GM23248 (cell line): ENCODE results near the gene HAPSTR1. TPM values are rescaled to one million over a fixed set of nuclear protein-coding genes. Genes with fewer than 3 reads are reported as not detected.

Source experiments
- DNase-seq: peaks from one replicate; pipeline ENCODE4 v3.0.0-alpha.2; 2015
- H2AFZ ChIP-seq: fragments of 200-600 bp; sonication (generic); 2 replicates; pipeline ENCODE4 v1.6.1; 2016; ENCODE audit warnings: antibody characterized with exemption
- H3F3A ChIP-seq: fragments of 200-600 bp; sonication (generic); 2 replicates; pipeline ENCODE4 v1.6.1; 2016; ENCODE audit warnings: mild to moderate bottlenecking, antibody characterized with exemption, mixed run types; ENCODE audit not compliant: insufficient read depth
- H3K27ac ChIP-seq: fragments of 200-600 bp; sonication (generic); 2 replicates; pipeline ENCODE4 v1.5.1; 2016; ENCODE audit warnings: mild to moderate bottlenecking
- H3K27me3 ChIP-seq: fragments of 200-600 bp; sonication (generic); replicated peaks from 2 replicates; pipeline ENCODE4 v1.6.1; 2016; ENCODE audit warnings: mild to moderate bottlenecking; ENCODE audit not compliant: insufficient read depth
- H3K36me3 ChIP-seq: fragments of 200-600 bp; sonication (generic); 2 replicates; pipeline ENCODE4 v1.6.1; 2016; ENCODE audit warnings: low read depth, mild to moderate bottlenecking
- H3K4me1 ChIP-seq: fragments of 200-600 bp; sonication (generic); 2 replicates; pipeline ENCODE4 v1.6.1; 2016; ENCODE audit warnings: mild to moderate bottlenecking; ENCODE audit not compliant: insufficient read depth
- H3K4me2 ChIP-seq: fragments of 200-600 bp; sonication (generic); one replicate; pipeline ENCODE4 v1.6.1; 2016; ENCODE audit warnings: mild to moderate bottlenecking; ENCODE audit not compliant: unreplicated experiment
- H3K4me3 ChIP-seq: fragments of 200-600 bp; sonication (generic); 2 replicates; pipeline ENCODE4 v1.5.1; 2016; ENCODE audit warnings: mild to moderate bottlenecking
- H3K79me2 ChIP-seq: fragments of 200-600 bp; sonication (generic); 2 replicates; pipeline ENCODE4 v1.6.1; 2016; ENCODE audit warnings: mild to moderate bottlenecking; ENCODE audit not compliant: insufficient read depth
- H3K9ac ChIP-seq: fragments of 200-600 bp; sonication (generic); 2 replicates; pipeline ENCODE4 v1.6.1; 2016; ENCODE audit warnings: mild to moderate bottlenecking
- H3K9me2 ChIP-seq: fragments of 200-600 bp; sonication (generic); 2 replicates; pipeline ENCODE4 v1.6.1; 2016; ENCODE audit warnings: mixed run types, mild to moderate bottlenecking, moderate library complexity; ENCODE audit not compliant: insufficient read depth
- H3K9me3 ChIP-seq: fragments of 200-600 bp; sonication (generic); one replicate; pipeline ENCODE4 v1.6.1; 2017; ENCODE audit warnings: low read depth
- H4K20me1 ChIP-seq: fragments of 200-600 bp; sonication (generic); 2 replicates; pipeline ENCODE4 v1.6.0; 2016; ENCODE audit not compliant: insufficient read depth
- EZH2 ChIP-seq: fragments of 200-600 bp; sonication (generic); IDR thresholded peaks from 2 replicates; pipeline ENCODE4 v1.6.1; 2018; ENCODE audit warnings: antibody characterized with exemption, mild to moderate bottlenecking; ENCODE audit not compliant: insufficient read depth, poor library complexity, severe bottlenecking
- EZH2phosphoT487 ChIP-seq: fragments of 200-600 bp; sonication (generic); IDR thresholded peaks from 2 replicates; pipeline ENCODE4 v1.6.1; 2018; ENCODE audit warnings: antibody characterized with exemption, moderate library complexity, mild to moderate bottlenecking, low read depth; ENCODE audit not compliant: insufficient read depth
- WGBS, 2 experiments: methylation state at CpG; one replicate each; pipeline ENCODE4 v1.1.6; 2015 to 2017; ENCODE audit warnings: low lambda C conversion rate in 2 of 2, low coverage in 1 of 2; ENCODE audit errors: missing lambda C conversion rate in 2 of 2; 5-methylcytosine and 5-hydroxymethylcytosine counted together
- in situ Hi-C: fragments of 300-500 bp; cut with MboI; formaldehyde crosslinking; loops from 2 replicates; pipeline ENCODE4 v1.15.0; 2020
- polyA plus RNA-seq: library from polyadenylated mRNA; unstranded; fragments of >200 nt; fragmentation: Nextera tagmentation; extraction: Ambion mirVana; gene quantifications from 2 replicates; pipeline ENCODE4 v1.2.1, GENCODE V29; 2016
- total RNA-seq: library from RNA; depleted of rRNA; stranded (reverse); fragments of >200 nt; shearing (Covaris generic); gene quantifications from 2 replicates; pipeline ENCODE4 v1.2.3, GENCODE V29; 2014

HAPSTR1 gene
- total and polyA plus RNA-seq, 2 experiments from 2014 or later, result 11.7 to 79.2 TPM

GRCh38 chr16:9050102-9050830, 41.2 kb upstream of the HAPSTR1 start:
- H3K4me2 ChIP-seq, result no peak overlapping the region
- no peaks in the 10 kb centered on the region for H3K9me3 ChIP-seq
- no peaks in the 10 kb centered on the region for H4K20me1 ChIP-seq
- H3F3A ChIP-seq, result peaks cover 31% of the 10 kb centered on the region
- H3K27ac ChIP-seq, result no peak overlapping the region
- peaks cover 25% of the 10 kb centered on the region for H3K4me1 ChIP-seq
- H3K27me3 ChIP-seq, result no peaks in the 10 kb centered on the region
- no peak overlapping the region for H3K9ac ChIP-seq
- no peaks in the 10 kb centered on the region for H3K9me2 ChIP-seq
- in situ Hi-C loops, result no loop called here
- no peaks in the 10 kb centered on the region for H3K36me3 ChIP-seq
- 75 to 83% methylated on average over 20 of the region's 20 CpGs for WGBS, 2 experiments
- TF ChIP-seq EZH2phosphoT487 (no peak), EZH2 (no peak)
- H2AFZ ChIP-seq, result no peak overlapping the region
- peak; percentile 26 for DNase-seq
- H3K4me3 ChIP-seq, result no peak overlapping the region
- H3K79me2 ChIP-seq, result no peaks in the 10 kb centered on the region

- Histone ChIP-seq H3K4me2 (no peak overlapping the region), H3K27ac (no peak overlapping the region), H3F3A (peaks cover 16% of the 10 kb centered on the region), H3K79me2 (no peaks in the 10 kb centered on the region), H3K4me3 (no peak overlapping the region), H3K27me3 (no peaks in the 10 kb centered on the region), H3K4me1 (peaks cover 22% of the 10 kb centered on the region), H3K9me2 (no peaks in the 10 kb centered on the region), H2AFZ (no peak overlapping the region), H3K9me3 (no peaks in the 10 kb centered on the region), H3K9ac (no peak overlapping the region), H4K20me1 (no peaks in the 10 kb centered on the region), H3K36me3 (no peaks in the 10 kb centered on the region)
- WGBS, 2 experiments, result 55 to 58% methylated on average over 9 of the region's 9 CpGs
- no peak for TF ChIP-seq EZH2
- no peak for TF ChIP-seq EZH2phosphoT487
- in situ Hi-C loops, result no loop called here
- DNase-seq, result peak; percentile 62
Measured at GRCh38 chr16:9053006-9053601, 38.3 kb upstream of the HAPSTR1 start.

GRCh38 chr16:9054460-9054859, 37.0 kb upstream of the HAPSTR1 start:
- Histone ChIP-seq H3K4me1 (peaks cover 18% of the 10 kb centered on the region), H4K20me1 (no peaks in the 10 kb centered on the region), H3K27ac (no peak overlapping the region), H3K9me2 (no peaks in the 10 kb centered on the region), H3K9me3 (no peaks in the 10 kb centered on the region), H3F3A (peaks cover 9% of the 10 kb centered on the region), H3K79me2 (no peaks in the 10 kb centered on the region), H3K4me2 (no peak overlapping the region), H3K4me3 (no peak overlapping the region), H3K9ac (no peak overlapping the region), H2AFZ (no peak overlapping the region), H3K27me3 (no peaks in the 10 kb centered on the region), H3K36me3 (no peaks in the 10 kb centered on the region)
- in situ Hi-C loops, result no loop called here
- DNase-seq, result peak; percentile 35
- no peak for TF ChIP-seq EZH2
- TF ChIP-seq EZH2phosphoT487, result no peak
- 27 to 29% methylated on average over 4 of the region's 4 CpGs for WGBS, 2 experiments

- no peaks in the 10 kb centered on the region for H3K27me3 ChIP-seq
- H3K9me2 ChIP-seq, result no peaks in the 10 kb centered on the region
- in situ Hi-C loops, result no loop called here
- peaks cover 5% of the 10 kb centered on the region; the same call in 1 of the 2 replicates for H3F3A ChIP-seq
- no peak overlapping the region for H2AFZ ChIP-seq
- no peak overlapping the region for H3K9ac ChIP-seq
- H3K36me3 ChIP-seq, result no peaks in the 10 kb centered on the region
- H3K4me3 ChIP-seq, result no peak overlapping the region
- no peaks in the 10 kb centered on the region for H3K79me2 ChIP-seq
- TF ChIP-seq EZH2phosphoT487 (no peak), EZH2 (no peak)
- H3K27ac ChIP-seq, result no peak overlapping the region
- peaks cover 17% of the 10 kb centered on the region for H3K4me1 ChIP-seq
- no peaks in the 10 kb centered on the region for H4K20me1 ChIP-seq
- H3K9me3 ChIP-seq, result no peaks in the 10 kb centered on the region
- no peak for DNase-seq
- no peak overlapping the region for H3K4me2 ChIP-seq
- 98 to 100% methylated on average over 2 of the region's 2 CpGs for WGBS, 2 experiments
Measured at GRCh38 chr16:9055115-9055514, 36.3 kb upstream of the HAPSTR1 start.
